GM19043 (cell line): ENCODE data around the gene PHB1.

ENCODE experiments used
- ATAC-seq: cut with Tn5 transposase; IDR thresholded peaks from one replicate; pipeline ENCODE4 v1.9.1; 2021; ENCODE audit warnings: low read depth; ENCODE audit not compliant: unreplicated experiment

The PHB1 gene

GRCh38 chr17:49414622-49415350 is at the start of gene PHB1:
TSS of gene PHB1 (minus strand) at chr17:49414882. CDS start at chr17:49413264, 1,618 bp downstream.
- peak; percentile 99 for ATAC-seq

- ATAC-seq = no peak
Observed at GRCh38 chr17:49464049-49464448, 49.4 kb upstream of the PHB1 start.

GRCh38 chr17:49461580-49461979 is 46.9 kb upstream of the PHB1 start:
- ATAC-seq = no peak

GRCh38 chr17:49460401-49460800 is 45.7 kb upstream of the PHB1 start:
- ATAC-seq = no peak

- no peak for ATAC-seq
Observed at GRCh38 chr17:49459401-49459984, 44.8 kb upstream of the PHB1 start.

GRCh38 chr17:49457564-49458535 is 43.2 kb upstream of the PHB1 start:
- ATAC-seq = no peak

- no peak for ATAC-seq
Observed at GRCh38 chr17:49456183-49456965, 41.7 kb upstream of the PHB1 start.

GRCh38 chr17:49455272-49455861 is 40.7 kb upstream of the PHB1 start:
- ATAC-seq = no peak

GRCh38 chr17:49454050-49454449 is 39.4 kb upstream of the PHB1 start:
- ATAC-seq = no peak

- no peak for ATAC-seq
Observed at GRCh38 chr17:49452661-49453060, 38.0 kb upstream of the PHB1 start.

- no peak for ATAC-seq
Observed at GRCh38 chr17:49452201-49452600, 37.5 kb upstream of the PHB1 start.

- ATAC-seq = no peak
Observed at GRCh38 chr17:49450735-49451134, 36.1 kb upstream of the PHB1 start.

- ATAC-seq = no peak
Observed at GRCh38 chr17:49450181-49450580, 35.5 kb upstream of the PHB1 start.

- no peak for ATAC-seq
Observed at GRCh38 chr17:49447628-49448302, 33.1 kb upstream of the PHB1 start.

GRCh38 chr17:49445591-49445990 is 30.9 kb upstream of the PHB1 start:
- ATAC-seq = no peak

GRCh38 chr17:49444384-49444783 is 29.7 kb upstream of the PHB1 start:
- no peak for ATAC-seq

GRCh38 chr17:49443862-49444261 is 29.2 kb upstream of the PHB1 start:
- ATAC-seq = no peak

GRCh38 chr17:49442041-49442440 is 27.4 kb upstream of the PHB1 start:
- no peak for ATAC-seq

- no peak for ATAC-seq
Observed at GRCh38 chr17:49441578-49441977, 26.9 kb upstream of the PHB1 start.

GRCh38 chr17:49440581-49440980 is 25.9 kb upstream of the PHB1 start:
- no peak for ATAC-seq
